GM12874 (cell line): ENCODE results near the gene DENND1A.

Source experiments
- CTCF ChIP-seq: IDR thresholded peaks from 2 replicates; pipeline ENCODE4 v1.5.1; 2011; ENCODE audit warnings: low read depth, mild to moderate bottlenecking, control low read depth, low read length, moderate library complexity; ENCODE audit not compliant: insufficient read depth

DENND1A gene

GRCh38 chr9:123718188-123718587, 211.7 kb downstream of the DENND1A start:
- TF ChIP-seq CTCF, result no peak

- TF ChIP-seq CTCF, result no peak
Observed at GRCh38 chr9:123717581-123718175, 212.2 kb downstream of the DENND1A start.

GRCh38 chr9:123716339-123716945, 213.5 kb downstream of the DENND1A start:
- TF ChIP-seq CTCF, result no peak

- no peak for TF ChIP-seq CTCF
Observed at GRCh38 chr9:123715258-123715657, 214.7 kb downstream of the DENND1A start.

- no peak for TF ChIP-seq CTCF
Observed at GRCh38 chr9:123713282-123713681, 216.6 kb downstream of the DENND1A start.

- no peak for TF ChIP-seq CTCF
Observed at GRCh38 chr9:123712399-123712798, 217.5 kb downstream of the DENND1A start.

- no peak for TF ChIP-seq CTCF
Observed at GRCh38 chr9:123710299-123710698, 219.6 kb downstream of the DENND1A start.
